Measurements from ENCODE around the gene FEZ2.

FEZ2 gene, protein sequence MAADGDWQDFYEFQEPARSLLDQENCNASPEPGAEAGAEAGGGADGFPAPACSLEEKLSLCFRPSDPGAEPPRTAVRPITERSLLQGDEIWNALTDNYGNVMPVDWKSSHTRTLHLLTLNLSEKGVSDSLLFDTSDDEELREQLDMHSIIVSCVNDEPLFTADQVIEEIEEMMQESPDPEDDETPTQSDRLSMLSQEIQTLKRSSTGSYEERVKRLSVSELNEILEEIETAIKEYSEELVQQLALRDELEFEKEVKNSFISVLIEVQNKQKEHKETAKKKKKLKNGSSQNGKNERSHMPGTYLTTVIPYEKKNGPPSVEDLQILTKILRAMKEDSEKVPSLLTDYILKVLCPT

DNA sequence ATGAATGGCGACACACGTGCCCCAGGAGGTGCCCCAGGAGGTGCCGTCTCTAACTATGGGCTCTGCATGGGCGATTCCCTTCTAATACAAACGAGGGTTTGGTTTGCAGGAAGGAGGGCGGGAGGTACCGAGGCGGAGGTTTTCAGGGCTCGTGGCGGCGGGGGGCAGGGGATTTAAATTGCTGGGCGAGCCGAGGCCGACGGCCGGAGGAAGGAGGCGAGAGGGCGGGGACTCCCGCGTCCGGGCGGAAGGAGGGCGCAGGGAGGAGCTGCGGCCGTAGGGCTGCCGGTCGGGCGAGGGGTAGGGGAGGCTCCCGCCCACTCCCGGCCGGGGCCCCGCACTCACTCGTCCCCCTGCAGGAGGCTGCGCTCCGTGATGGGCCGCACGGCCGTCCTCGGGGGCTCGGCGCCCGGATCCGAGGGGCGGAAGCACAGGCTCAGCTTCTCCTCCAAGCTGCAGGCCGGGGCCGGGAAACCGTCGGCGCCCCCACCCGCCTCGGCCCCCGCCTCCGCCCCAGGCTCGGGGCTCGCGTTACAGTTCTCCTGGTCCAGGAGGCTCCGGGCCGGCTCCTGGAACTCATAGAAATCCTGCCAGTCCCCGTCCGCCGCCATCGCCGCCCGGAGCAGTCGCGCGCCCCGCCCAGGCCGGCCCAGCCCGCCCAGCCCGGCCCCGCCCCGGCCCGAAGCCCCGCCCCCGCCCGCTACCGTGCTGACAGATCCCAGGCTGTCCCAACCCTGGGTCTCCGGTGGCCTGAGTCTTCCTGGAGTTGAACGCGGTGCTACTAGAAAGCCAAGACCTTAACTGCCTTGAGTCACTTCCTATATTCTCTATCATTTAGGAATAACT lies at the start of gene FEZ2:
Gene FEZ2, minus strand, starts transcription at position 637 of the 846 bp plus-strand sequence. Its CDS starts 26 bp downstream, at position 611.
- peaks cover 38% of the 10 kb centered on the region for H3K4me1 Mint-ChIP-seq
- peaks cover 17% of the 10 kb centered on the region for H3K36me3 Mint-ChIP-seq
- H3K27ac Mint-ChIP-seq = peak within 1 kb of the TSS; percentile 69
- no peaks in the 10 kb centered on the region for H3K9me3 Mint-ChIP-seq
- no peaks in the 10 kb centered on the region for H3K27me3 Mint-ChIP-seq
- ATAC-seq = peak; percentile 98
- peak within 1 kb of the TSS; percentile 95 for H3K4me3 Mint-ChIP-seq

DNA sequence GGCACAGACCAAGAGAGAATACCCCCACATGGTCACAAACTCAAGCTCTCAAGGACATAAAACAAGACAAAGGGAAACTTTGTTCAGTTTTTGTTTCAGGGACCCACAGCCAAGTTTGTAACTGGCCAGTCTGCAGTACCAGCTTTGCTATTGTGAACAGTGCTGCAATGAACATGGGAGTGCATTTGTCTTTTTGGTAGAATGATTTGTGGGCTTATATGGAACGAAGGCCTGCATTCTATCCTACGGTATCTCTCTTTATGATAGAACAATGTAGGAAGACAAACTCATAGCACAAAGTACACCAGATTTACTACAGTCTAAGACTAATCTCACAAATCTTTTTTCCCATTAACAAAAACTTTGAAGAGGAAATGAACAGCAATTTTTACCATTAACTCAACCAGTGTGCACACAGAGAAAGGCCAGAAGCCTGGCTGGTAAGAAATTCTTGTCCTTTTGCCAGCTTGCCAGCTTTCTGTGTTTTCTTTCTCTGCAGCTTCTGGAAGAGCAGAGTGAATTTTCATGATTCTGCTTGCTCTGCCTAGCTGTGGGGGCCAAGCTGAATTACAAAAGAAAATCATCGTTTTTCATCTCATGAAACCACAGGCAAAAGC lies 37.1 kb upstream of the FEZ2 start:
- H3K4me1 Mint-ChIP-seq = no peaks in the 10 kb centered on the region
- no peak overlapping the region for H3K4me3 Mint-ChIP-seq
- no peak overlapping the region for H3K27ac Mint-ChIP-seq
- H3K27me3 Mint-ChIP-seq = peaks cover 40% of the 10 kb centered on the region
- H3K9me3 Mint-ChIP-seq = no peaks in the 10 kb centered on the region
- no peak for ATAC-seq
- H3K36me3 Mint-ChIP-seq = no peaks in the 10 kb centered on the region

DNA sequence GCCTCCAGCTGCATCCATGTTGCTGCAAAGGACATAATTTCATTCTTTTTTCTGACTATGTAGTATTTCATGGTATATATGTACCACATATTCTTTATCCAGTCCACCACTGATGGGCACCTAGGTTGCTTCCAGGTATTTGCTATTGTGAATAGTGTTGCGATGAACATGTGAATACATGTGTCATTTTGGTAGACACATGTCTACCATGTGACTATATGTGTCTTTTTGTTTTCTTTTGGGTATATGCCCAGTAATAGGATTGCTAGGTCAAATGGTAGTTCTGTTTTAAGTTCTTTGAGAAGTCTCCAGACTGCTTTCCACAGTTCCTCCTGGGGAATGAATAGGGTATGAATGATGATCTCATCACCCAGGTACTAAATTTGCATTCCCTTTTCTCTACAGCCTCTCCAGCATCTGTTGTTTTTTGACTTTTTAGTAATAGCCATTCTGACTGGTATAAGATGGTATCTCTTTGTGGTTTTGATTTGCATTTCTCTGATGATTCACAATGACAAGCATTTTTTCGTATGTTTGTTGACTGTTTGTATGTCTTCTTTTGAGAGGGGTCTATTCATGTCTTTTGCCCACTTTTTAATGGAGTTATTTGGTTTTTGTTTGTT lies 35.6 kb upstream of the FEZ2 start:
- ATAC-seq = no peak
- no peaks in the 10 kb centered on the region for H3K9me3 Mint-ChIP-seq
- H3K36me3 Mint-ChIP-seq = no peaks in the 10 kb centered on the region
- H3K27me3 Mint-ChIP-seq = peaks cover 38% of the 10 kb centered on the region
- no peaks in the 10 kb centered on the region for H3K4me1 Mint-ChIP-seq
- no peak overlapping the region for H3K27ac Mint-ChIP-seq
- no peak overlapping the region for H3K4me3 Mint-ChIP-seq

DNA sequence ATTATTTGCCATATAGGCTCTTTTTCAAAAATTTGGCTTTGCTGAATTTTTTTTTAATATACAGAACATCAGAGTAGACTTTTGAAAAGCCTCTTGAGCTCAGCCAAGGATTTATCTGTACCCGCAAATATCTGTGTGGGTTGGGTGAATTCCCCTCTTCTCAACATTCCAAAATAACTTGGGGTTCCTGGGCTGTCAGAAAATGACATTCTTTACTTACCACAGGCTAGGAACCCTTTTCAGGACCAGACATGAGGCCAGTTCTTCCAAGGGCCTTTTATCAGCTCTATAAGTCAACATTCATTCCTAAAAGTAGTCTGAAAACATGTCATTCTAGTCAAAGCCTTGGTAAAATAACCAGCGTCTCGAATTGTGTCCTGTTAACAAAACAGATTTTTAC lies 28.8 kb upstream of the FEZ2 start:
- Mint-ChIP-seq H3K27ac (no peak overlapping the region), H3K27me3 (peaks cover 7% of the 10 kb centered on the region), H3K9me3 (peaks cover 7% of the 10 kb centered on the region), H3K4me1 (no peaks in the 10 kb centered on the region), H3K36me3 (no peaks in the 10 kb centered on the region), H3K4me3 (no peak overlapping the region)
- ATAC-seq = no peak

DNA sequence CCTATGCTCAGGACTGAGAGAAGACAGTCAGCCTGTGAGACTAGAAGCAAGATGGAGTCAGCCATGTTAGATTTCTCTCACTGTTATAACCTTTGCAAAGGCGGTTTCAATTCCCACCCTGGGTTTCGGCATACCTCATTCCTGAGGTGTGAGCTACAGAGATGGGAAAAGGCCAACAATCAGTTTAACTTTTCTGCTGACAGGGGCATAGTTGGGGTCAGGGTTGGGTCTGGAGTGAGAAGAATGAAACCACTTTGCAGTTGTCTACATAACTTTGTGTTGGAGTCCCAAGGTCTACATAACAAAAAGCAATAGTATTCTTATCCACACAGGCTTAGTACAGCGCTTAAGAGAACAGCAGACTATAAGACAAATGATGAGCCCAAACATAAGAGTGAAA lies 28.1 kb upstream of the FEZ2 start:
- H3K9me3 Mint-ChIP-seq = peaks cover 7% of the 10 kb centered on the region
- H3K27ac Mint-ChIP-seq = no peak overlapping the region
- H3K36me3 Mint-ChIP-seq = no peaks in the 10 kb centered on the region
- ATAC-seq = no peak
- no peak overlapping the region for H3K4me3 Mint-ChIP-seq
- peaks cover 7% of the 10 kb centered on the region for H3K27me3 Mint-ChIP-seq
- no peaks in the 10 kb centered on the region for H3K4me1 Mint-ChIP-seq

DNA sequence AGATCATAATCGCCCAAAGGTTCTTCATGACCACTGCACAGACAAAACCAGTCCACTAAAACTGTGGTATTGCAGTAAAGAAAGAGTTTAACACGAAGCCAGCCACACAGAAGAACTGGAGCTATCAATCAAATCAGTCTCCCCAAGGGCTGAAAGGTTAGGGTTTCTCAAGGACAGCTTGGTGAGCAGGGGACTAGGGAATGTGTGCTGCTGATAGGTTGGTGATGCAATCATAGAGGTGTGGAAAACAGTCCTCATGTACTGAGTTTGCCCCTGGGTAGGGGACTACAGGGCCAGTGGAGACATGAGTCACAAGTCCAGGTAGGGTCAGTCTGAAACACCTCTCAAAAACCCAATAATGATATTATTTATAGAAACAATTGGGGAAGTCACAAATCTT lies 27.3 kb upstream of the FEZ2 start:
- Mint-ChIP-seq H3K36me3 (no peaks in the 10 kb centered on the region), H3K4me1 (no peaks in the 10 kb centered on the region), H3K27ac (no peak overlapping the region), H3K27me3 (peaks cover 14% of the 10 kb centered on the region), H3K4me3 (no peak overlapping the region), H3K9me3 (peaks cover 7% of the 10 kb centered on the region)
- no peak for ATAC-seq

DNA sequence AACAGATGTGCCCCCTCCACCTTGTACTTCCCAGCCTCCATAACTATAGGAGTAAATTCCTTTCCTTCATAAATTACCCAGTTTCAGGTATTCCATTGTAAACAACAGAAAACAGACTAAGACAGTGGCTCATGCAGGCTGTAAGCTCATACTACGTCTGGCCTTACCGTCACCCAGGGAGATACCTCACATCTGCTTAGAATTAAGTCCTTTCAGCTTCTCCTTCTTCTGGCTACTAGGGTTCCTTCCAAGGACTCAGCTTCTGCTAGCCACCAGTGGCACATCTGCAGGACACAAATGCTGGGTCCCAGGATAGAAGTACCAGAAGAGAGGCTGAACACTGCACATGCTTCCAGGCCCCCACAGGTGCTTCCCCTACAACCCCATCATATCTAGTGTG lies 22.4 kb upstream of the FEZ2 start:
- no peaks in the 10 kb centered on the region for H3K4me1 Mint-ChIP-seq
- H3K9me3 Mint-ChIP-seq = peaks cover 2% of the 10 kb centered on the region
- no peak overlapping the region for H3K4me3 Mint-ChIP-seq
- H3K27ac Mint-ChIP-seq = no peak overlapping the region
- peaks cover 13% of the 10 kb centered on the region for H3K27me3 Mint-ChIP-seq
- no peak for ATAC-seq
- no peaks in the 10 kb centered on the region for H3K36me3 Mint-ChIP-seq

DNA sequence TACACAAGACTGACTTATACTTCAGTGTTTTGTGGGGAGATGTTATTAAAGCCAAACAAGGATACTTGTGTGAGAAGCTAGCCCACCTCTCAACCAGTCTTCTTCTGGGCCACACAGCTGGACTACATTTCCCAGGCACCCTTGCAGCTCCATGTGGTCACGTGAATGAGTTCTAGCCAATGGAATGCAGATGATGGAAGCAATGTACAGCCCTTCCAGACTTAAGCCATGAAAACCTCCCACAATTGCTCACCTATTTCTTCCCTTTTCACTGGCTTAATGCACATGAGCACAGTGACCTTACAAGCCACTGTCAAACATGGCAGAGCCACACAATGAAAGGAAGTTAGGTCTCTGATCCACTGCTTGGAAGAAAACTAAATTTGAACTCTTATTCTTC lies 20.4 kb upstream of the FEZ2 start:
- H3K27me3 Mint-ChIP-seq = peaks cover 13% of the 10 kb centered on the region
- peak; percentile 85 for ATAC-seq
- H3K36me3 Mint-ChIP-seq = no peaks in the 10 kb centered on the region
- no peak overlapping the region for H3K4me3 Mint-ChIP-seq
- H3K27ac Mint-ChIP-seq = no peak overlapping the region
- H3K4me1 Mint-ChIP-seq = no peaks in the 10 kb centered on the region
- no peaks in the 10 kb centered on the region for H3K9me3 Mint-ChIP-seq

DNA sequence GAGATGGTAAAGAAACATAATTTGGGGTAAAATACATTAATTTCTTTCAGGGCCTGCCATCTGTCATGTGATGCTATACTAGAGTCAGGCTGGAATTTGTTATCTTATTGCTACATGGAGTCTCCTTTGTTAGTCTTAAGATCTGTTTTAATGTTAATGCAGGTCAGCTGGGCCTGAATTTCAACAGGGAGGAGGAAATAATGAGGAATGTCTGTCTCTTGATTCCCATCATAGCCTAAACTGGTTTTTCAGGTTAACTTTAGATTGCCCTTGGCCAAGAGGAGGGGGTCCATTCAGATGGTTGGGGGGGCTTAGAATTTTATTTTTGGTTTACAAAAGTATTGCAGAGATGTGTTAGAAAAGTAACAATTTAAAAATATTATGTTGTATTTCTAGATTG lies 19.0 kb upstream of the FEZ2 start:
- ATAC-seq = no peak
- Mint-ChIP-seq H3K9me3 (no peaks in the 10 kb centered on the region), H3K36me3 (no peaks in the 10 kb centered on the region), H3K4me3 (no peak overlapping the region), H3K27ac (no peak overlapping the region), H3K27me3 (peaks cover 13% of the 10 kb centered on the region), H3K4me1 (no peaks in the 10 kb centered on the region)

DNA sequence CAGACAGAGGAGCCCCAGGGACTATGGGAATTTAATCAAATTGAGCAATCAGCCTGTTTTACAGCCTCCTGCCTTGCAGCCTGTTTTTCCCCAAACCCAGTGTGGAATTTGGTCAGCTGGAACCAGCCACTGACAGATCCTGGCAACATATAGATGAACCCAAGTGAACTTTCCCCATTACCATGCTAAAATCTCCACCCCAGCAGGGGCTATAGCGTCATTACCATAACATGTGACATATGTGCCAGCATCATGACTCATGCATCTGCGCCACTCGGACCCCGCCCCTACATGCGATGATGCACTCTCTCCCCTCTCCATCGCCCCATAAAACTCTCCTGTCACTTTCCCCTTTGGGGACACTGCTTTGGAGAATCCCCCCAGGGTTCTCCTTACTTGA lies 17.3 kb upstream of the FEZ2 start:
- ATAC-seq = no peak
- H3K27ac Mint-ChIP-seq = no peak overlapping the region
- H3K36me3 Mint-ChIP-seq = no peaks in the 10 kb centered on the region
- H3K27me3 Mint-ChIP-seq = peaks cover 5% of the 10 kb centered on the region
- H3K4me1 Mint-ChIP-seq = no peaks in the 10 kb centered on the region
- H3K9me3 Mint-ChIP-seq = no peaks in the 10 kb centered on the region
- no peak overlapping the region for H3K4me3 Mint-ChIP-seq

DNA sequence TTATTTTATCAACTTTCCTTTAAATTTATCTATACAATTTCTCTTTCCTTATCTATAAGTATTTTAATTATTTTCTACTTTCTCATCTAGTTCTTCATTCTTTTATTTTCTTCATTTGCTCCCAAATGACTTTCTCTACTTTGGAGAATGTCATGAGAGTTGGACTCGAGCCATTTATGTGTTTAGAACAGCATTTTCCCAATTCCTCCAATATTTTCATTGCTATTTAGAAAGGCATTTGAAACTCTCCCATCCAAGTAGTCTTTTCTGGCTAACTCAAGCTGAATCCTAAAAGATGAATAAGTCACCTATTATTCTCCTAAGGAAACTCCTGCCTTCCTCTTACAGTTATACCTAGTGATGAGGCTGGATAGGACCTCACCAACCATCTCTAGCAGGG lies 15.8 kb upstream of the FEZ2 start:
- H3K9me3 Mint-ChIP-seq = no peaks in the 10 kb centered on the region
- ATAC-seq = no peak
- no peak overlapping the region for H3K27ac Mint-ChIP-seq
- no peaks in the 10 kb centered on the region for H3K4me1 Mint-ChIP-seq
- H3K36me3 Mint-ChIP-seq = no peaks in the 10 kb centered on the region
- H3K27me3 Mint-ChIP-seq = no peaks in the 10 kb centered on the region
- H3K4me3 Mint-ChIP-seq = no peak overlapping the region

DNA sequence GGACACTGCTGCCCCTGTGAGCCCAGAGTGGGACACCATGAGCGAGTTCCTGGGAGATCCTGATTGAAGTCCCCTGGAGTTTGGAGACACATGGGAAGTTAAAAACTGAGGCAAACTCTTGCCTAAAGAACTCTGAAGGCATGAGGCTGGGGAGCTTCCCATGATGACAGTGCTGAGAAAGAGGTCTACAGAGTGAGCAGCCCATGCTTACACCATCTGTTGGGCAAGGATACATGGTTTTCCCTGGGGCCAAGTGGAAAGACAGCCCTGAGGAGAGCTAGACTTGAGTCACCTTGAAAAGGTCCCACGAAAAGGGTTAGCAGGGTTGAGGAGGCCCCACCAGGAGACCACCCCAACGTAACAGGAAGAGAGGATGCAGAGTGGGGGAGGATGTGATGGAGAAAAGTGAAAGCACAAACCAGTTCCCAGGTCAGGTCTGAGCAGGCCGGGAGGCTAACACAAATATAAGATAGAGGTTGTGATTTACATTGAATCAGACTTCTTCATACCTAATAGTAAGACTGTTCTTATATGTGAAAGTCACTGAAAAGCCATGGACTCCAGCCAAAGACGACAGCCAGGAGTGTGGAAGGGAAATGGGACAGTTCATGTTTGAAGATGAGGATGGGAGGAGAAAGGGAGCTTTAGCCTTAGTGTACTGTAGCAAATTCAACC lies 13.5 kb upstream of the FEZ2 start:
- Mint-ChIP-seq H3K27me3 (peaks cover 9% of the 10 kb centered on the region), H3K4me3 (no peak overlapping the region), H3K9me3 (no peaks in the 10 kb centered on the region), H3K27ac (no peak overlapping the region), H3K36me3 (no peaks in the 10 kb centered on the region), H3K4me1 (no peaks in the 10 kb centered on the region)
- ATAC-seq = peak; percentile 35

DNA sequence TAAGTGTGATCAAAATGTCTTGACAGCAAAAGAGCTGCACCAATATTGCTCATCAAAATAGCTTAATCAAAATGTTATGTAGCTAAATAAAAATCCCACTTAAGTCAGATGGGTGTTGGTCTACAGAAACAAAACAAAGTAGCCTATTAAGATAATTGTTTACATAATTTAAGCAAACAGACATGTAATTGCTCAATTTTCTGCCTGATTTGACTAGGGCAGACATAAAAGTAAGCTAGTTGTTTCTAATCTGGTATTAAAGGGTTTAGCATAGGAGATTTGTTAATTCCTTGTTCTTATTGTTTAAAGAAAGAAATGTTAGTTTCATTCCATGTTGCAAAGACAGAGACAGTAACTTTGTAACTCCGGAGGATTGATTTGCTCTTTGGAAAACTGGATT lies 11.5 kb upstream of the FEZ2 start:
- no peak overlapping the region for H3K4me3 Mint-ChIP-seq
- no peak overlapping the region for H3K27ac Mint-ChIP-seq
- ATAC-seq = no peak
- H3K36me3 Mint-ChIP-seq = no peaks in the 10 kb centered on the region
- H3K9me3 Mint-ChIP-seq = no peaks in the 10 kb centered on the region
- peaks cover 14% of the 10 kb centered on the region for H3K27me3 Mint-ChIP-seq
- H3K4me1 Mint-ChIP-seq = no peaks in the 10 kb centered on the region

DNA sequence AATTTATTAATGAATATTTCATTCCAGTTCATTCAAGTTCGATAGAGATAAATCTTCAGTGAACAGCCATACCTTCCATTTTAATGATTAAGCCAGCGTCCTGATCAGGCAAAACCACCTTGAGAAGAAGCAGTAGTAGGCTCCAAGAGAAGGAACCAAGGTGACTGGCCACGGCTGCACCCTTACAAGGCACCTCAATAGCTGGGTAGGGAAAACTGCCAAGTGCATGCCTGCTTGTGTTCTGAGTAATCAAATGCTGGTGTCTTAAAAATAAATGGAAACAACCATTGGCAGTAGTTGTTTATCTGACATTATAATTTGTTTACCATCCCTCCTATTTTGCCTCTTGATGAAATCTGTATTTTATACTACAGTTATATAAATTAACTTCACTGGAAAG lies 10.0 kb upstream of the FEZ2 start:
- Mint-ChIP-seq H3K4me3 (no peak overlapping the region), H3K27me3 (peaks cover 14% of the 10 kb centered on the region), H3K4me1 (no peaks in the 10 kb centered on the region), H3K9me3 (no peaks in the 10 kb centered on the region), H3K36me3 (no peaks in the 10 kb centered on the region), H3K27ac (no peak overlapping the region)
- no peak for ATAC-seq

DNA sequence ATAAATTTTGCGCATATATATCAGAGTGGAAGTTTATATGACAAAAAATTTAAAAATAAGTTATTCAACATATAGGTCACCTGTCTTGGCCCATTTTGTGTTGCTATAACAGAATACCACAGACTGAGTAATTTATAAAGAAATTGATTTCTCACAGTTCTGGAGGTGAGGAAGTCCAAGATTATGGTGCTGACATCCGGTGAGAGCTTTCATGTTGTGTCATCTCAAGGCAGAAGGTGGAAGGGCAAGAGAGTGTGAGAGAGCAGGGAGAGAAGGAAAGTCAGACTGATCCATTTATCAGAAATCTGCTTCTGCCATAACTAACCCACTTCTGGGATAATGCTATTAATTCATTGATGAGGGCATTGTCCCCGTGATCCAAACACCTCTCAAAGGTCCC lies 9.0 kb upstream of the FEZ2 start:
- Mint-ChIP-seq H3K4me3 (no peak overlapping the region), H3K9me3 (no peaks in the 10 kb centered on the region), H3K27ac (no peak overlapping the region), H3K27me3 (peaks cover 14% of the 10 kb centered on the region), H3K36me3 (no peaks in the 10 kb centered on the region), H3K4me1 (no peaks in the 10 kb centered on the region)
- no peak for ATAC-seq

Measured in stimulated activated memory B cell treated with anti-CD40 and anti-IgM and Interleukin-4, amounts not matched to agents 10 μg/mL and 1 μg/mL and 100 μg/mL, for 72 hours (primary cell).